HG03432 (cell line): ENCODE results near the gene SSBP4.

Experiments
- ATAC-seq: cut with Tn5 transposase; IDR thresholded peaks from one replicate; pipeline ENCODE4 v1.9.1; 2021; ENCODE audit warnings: mild to moderate bottlenecking, moderate library complexity; ENCODE audit not compliant: unreplicated experiment

The SSBP4 gene

GRCh38 chr19:18481505-18482222, 62.5 kb downstream of the SSBP4 start:
- ATAC-seq = no peak

- no peak for ATAC-seq
Observed at GRCh38 chr19:18483119-18483890, 64.1 kb downstream of the SSBP4 start.
